Fibroblast of skin of right biceps (primary cell): ENCODE measurements around the gene SLC25A24.
A peak's percentile ranks its signal among the peaks of the same experiment; 100 is the strongest.
"Not testable (repeated sequence)": the region's sequence is repeated elsewhere in the genome, so short reads cannot be mapped to it uniquely, and the experiment has no call there.

ENCODE experiments used
- DNase-seq: peaks from one replicate; pipeline ENCODE4 v3.0.0-alpha.2; 2013

The SLC25A24 gene

DNA sequence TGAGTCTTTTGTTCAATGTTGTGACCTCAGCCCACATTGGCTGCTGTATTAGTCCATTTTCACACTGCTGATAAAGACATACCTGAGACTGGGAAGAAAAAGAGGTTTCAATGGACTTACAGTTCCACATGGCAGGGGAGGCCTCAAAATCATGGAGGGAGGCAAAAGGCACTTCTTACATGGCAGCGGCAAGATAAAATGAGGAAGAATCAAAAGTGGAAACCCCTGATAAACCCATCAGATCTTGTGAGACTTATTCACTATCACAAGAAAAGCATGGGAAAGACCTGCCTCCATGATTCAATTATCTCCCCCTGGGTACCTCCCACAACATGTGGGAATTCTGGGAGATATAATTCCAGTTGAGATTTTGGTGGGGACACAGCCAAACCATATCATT lies 68.9 kb downstream of the SLC25A24 start:
- not testable (repeated sequence) for DNase-seq

DNA sequence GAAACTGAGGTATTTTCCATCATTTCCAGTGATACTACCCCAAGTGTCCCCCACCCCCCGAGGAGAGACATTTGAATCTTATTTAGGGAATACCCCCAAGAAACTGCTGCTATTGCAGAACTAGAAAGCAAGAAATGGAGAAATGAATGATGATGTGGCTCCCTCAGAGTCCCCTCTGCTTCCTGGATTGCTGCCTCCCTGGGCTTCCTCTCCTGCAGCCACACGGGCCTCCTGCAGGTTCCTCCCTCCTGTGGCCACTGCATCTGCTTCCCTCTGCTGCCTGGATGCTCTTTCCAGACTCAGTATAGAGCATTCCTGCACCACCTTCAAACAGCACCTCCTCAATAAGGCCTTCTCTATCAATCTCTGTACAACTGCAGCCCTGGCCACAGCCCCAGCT lies 69.3 kb downstream of the SLC25A24 start:
- DNase-seq, result no peak

DNA sequence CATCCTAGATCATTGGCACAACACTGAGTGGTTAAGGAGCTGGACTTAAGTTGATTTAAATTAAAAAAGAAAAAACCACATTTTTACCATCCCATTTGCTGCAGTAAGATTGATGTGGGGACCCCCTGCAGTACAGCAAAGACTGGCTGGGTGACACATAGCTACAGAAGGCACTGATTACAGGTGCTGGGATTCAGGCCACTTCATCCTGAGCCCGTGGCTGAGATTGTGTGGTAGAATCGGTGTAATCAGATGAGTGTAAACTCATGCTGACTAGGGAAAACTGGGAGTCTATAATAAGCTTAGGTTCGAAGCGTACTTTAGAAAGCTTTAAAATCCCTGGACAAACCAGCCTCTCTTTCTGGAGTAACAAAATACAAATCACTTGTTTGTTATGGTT lies 70.1 kb downstream of the SLC25A24 start:
- DNase-seq, result no peak

DNA sequence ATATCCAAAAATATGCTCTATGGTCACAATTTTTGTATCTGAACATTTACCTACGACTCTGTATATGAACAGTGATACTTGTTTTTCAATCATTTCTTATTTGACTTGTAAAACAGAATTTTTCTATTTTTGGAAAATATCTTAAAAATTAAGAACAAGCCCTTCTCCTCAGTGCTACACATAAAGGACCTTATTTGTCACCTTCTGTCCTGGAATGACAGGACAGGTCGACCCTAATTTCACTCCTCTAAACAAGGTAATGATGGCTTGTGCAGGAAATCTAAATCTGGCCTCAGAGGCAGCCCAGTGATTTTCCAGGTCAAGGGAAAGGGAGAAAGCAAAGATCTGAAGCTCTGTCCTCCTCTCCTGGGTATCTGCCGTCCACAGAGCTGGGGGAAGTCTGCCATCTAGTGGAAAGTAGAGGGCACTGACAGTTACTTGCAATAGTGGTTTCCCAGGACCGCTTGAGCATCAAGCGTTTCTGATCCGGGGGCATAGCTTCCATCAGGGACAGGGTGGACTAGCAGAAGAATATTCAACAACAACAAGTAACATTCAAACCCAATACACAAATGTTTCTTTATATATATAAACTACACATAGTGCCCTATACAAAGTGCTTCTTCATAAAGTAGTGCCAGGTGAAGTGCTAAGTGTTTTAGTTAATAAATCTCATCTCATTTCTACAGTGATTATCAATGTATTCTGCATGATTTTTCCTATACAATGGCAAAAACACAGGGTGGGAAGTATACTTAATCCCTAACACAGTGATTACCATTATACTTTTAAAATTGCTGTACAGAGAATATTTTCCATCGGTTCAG lies 74.6 kb downstream of the SLC25A24 start:
- peak; percentile 72 for DNase-seq

DNA sequence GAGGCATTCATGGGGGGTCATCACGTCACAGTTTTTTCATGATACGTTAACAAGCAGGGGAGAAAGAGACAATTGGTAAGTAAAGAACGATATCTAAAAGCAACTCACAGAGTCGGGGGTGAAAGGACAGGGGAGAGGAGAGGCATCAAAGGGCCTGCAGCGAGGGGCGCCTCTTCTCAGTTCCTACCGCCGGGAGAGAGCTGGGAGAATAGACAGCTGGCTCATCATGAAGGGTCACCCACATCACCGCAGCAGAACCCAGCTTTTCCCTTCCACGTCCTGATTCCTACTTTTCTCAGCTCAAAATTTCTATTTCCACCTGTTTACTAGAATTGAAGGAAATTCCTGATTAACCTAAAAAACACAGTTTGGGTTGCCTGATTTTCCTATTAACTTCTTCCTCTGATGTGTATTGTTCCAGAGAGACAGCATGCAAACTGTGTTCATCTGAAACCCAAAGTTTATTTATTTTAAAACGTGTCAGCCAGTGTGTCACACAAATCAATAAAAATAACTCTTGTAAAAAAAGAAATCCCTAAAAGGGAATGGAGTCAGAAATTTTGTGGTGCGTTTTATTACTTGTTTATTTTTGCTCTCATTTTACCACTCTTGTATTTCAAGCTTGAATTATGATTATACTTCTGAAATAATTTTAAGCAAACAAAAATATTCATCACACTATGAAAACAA lies 75.4 kb downstream of the SLC25A24 start:
- DNase-seq, result no peak

DNA sequence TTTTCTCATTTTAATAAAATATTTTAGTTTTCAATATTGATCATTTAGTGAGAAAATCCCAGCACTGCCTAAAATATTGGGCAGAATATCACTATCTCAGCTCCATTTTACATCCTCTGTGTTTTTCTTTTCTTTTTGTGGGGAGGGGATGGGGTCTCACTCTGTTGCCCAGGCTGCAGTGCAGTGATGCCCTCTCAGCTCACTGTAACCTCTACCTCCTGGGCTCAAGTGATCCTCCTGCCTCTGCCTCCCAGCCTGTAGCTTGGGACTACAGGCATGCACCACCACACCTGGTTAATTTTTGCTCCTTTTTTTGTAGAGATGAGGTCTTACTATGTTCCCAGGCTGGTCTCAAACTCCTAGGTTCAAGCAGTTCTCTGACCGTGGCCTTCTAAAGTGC lies 76.1 kb downstream of the SLC25A24 start:
- DNase-seq, result no peak

DNA sequence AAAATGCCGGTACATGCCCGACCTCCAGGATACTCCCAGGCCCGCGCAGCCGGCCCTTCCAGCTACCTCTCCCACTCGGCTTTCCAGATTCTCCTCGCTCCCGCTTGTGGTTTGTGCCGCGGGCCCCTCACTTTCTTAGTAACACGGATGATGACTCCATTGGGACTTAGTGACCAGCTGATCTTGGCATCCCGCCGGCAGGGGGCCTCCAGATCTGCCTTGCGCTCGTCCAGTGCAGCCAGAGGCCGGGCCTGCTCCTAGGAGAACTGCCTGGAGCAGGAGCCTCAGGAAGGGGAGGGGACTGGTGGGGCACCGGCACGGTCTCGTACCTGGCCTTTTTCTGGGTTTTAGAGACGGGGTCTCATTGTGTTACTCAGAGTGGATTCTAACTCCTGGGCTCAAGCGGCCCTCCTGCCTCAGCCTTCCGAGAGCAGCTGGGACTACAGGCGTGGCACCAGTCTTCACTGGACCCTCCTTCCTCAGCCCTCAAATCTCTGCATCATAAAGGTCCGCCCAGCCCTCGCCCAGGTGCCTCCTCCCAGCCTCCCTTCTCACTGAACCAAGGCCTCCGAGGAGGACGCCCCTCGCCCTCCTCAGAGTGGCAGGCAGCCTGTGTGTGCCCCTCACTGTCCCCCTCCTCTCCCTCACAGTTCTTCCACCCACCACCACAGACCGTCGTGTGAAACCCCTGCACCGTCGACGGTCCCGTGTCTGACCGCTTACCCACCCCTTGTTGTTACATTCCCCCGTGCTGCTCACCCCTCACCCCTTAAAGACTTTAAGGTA lies 78.6 kb downstream of the SLC25A24 start:
- peak; percentile 46 for DNase-seq

DNA sequence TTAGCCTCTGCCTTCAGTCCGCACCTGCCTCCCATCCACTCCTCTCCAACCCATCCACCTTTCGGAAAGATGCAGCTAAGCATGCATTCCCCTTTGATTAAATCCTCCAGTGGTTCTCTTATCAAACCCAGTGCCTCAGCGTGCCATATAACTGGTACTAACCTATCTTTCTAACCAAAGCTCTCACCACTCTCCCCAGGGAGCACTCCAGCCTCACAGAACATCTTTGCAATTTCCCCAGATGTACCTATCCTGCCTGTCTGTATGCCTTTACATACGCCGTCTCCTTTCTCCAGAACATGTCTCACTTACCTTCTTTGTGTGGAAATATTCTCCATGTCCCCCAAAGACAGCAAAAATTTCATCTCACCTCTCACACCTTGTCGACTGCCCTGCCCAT lies 80.0 kb downstream of the SLC25A24 start:
- no peak for DNase-seq

DNA sequence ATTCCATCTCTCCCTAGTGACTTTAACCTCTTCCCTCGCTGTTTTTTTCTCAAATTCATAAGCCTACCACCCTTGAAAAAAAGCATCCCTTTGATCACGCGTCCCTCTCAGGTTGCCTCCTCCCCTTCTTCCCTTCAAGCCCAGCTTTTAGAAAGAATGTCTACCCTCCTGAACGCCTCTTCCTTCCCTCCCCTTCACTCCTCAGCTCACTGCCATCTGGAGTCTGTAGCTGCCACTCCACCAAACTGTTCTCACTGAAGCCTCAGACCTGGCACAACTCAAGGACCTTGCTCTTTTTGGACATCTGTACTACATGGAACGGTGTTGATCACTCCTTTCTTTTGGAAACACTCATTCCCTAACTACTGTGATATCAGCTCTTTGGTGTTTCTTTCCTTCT lies 80.6 kb downstream of the SLC25A24 start:
- no peak for DNase-seq

DNA sequence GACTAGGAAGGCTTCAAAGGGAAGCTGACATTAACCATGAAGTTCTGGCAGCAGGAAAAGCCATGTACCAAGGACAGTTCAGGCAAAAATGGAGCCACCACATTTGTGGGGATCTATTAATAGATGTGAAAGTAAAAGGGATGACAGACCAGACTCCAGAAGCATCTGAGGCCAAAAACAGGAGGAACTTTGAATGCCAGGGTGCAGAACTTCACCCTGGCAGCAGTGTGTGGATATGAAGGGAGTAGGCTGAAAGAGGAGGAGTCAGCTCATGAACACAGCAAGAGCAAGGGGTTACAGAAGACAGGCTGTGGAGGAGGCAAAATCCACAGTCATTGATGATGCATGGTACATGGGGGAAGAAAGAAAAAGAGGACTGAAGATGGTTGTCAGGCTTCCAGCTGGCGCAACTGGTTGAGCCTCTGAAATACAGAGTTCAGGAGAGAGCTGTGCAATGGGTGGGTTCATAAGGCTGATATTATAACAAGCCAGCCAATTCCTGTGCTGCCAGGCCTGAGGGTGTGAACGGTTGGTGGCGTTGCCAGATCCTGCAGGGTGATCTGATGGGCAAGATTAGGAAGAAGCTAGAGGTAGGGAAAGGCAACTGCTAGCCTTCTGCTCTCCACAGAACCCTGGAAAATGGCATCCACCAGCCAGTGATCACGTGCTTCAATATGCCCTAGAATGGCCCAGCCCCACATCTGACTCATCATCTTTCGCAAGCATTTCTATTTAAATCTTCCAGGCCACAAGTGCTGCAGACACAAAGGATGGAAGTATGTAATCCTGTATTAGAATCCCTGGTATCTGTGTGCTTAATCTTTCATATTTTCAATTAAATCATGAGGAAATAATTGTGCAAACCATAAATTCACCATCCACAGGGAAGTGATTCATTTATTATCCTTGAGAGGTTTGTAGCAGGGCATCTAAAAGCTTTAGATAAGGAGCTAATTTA lies 81.9 kb downstream of the SLC25A24 start:
- DNase-seq, result peak; percentile 88

DNA sequence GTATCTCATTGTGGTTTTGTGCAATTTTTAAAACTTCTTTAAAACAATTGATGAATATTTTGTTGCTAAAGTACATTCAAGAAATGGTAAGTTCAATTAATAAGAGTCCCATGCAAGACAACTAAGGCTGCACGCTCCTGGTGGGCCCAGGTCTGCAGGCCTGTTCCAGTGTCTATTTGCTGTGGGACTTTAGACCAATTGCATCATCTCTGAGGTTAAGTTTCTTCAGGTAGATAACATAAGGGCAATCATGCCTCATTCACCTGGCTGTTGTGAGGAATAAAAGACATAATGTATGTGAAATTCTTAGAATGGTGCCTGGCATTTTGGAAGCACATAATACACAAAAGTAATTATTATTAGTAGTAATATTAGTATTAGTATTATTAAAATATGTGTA lies 82.9 kb downstream of the SLC25A24 start:
- no peak for DNase-seq

DNA sequence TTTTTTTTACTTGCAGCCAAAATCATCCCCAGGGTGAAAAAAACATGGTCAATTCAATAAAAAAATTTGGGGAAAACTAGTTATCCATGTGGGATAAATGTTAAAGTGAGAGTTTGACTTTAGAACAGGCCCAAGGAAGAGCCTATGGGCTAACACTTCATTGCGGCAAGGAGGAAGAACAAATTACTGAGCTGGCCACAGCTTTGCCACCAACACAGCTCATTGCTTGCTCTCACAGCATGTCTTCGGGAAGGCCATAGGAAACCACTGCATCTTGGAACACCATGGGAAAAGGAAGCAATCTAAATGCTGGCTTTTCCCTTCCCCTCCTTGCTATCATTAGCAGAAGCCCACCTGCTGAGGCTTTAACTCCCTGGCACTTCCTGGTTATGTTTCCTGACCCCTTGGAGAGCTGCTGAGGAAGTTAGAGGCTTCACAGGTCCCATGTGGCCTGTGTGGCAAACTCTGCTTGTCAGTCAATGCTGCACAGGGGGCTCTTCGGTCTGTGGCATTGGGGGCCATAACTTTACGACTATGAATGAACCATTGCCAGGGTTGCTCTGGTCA lies 86.0 kb downstream of the SLC25A24 start:
- DNase-seq, result no peak

DNA sequence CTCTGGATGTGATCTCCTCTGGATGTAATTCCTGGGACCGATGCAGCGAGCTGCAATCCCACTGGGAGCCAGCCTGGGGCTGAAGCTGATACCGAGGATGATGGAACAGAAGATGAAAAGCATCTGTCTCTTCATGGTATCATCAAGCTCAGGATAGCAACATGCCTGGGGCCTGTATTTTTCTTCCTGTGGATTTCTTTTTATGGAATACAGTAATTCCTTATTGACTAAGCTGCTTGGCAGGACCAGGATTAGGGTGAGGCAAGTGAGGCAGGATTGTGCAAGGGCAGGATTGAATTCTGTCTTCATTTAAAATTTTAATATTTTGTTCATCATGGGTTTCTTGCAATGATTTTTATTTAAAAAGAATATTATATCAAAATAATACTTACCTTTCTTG lies 86.6 kb downstream of the SLC25A24 start:
- no peak for DNase-seq

DNA sequence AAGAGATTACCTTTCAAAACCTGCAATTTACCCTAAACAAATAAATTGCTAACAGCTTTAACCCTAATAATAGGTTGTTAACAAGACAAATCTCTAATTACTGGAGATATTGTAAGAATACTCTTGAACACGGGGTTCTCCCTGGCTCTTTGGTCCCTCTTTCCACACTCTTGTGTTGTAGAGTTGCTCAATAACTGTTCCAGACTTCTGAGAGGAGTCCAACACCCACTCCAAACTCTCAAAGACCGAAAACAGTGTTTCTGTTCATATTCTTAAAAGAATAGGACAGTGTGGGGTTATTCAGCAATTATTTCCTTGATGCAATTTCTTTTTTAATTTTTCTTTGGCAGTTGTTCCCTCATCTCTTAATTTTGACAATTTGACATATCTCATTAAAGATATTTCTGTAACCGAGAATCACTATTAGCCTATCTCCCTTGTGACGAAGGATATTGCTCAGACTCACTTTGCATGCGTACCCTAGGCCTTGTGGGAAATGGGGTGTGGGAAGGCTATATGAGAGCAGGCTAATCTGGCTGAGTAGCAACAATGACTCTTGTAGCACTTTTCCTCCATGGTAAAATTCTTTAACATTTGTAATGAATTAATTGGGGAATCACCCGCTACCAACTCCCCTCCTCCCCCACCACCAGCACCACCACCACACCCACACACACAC lies 90.7 kb downstream of the SLC25A24 start:
- no peak for DNase-seq

DNA sequence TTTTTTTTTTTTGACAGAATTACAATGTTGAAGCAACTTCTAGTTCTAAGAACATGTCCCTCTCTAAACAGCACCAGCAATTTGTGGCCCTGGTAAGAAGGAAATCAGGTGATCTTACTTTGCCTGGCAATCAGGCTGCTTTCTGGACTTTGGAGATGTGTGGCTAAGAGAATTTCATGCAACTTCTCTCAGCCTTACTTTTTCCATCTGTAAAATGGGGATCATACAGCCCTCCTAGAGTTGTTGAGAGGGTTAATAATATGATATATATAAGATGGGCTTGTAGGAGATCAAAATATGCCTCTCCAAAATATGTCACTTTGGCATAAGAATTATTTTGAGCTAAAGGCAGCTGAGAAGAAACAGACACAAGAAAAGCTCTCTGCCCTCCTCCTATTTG lies 92.0 kb downstream of the SLC25A24 start:
- no peak for DNase-seq

DNA sequence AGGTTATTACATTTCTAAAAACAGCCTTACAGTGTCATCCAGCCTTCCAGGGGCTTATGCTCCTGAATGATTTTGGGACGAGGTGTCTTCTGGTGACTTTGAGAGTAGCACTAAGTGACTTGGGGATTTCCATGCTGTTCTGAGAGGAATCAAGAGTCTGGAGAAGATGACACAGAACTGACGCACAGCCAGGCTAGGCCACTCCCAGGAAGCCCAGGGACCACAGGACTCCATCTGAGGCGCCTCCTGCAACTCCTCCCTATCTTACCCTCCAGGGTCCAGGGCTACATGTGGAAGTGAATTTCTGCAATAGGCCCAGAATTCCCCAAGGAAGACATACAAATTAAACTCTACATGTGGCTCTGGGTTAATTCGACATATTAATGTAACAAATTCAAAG lies 92.5 kb downstream of the SLC25A24 start:
- DNase-seq, result peak; percentile 79

DNA sequence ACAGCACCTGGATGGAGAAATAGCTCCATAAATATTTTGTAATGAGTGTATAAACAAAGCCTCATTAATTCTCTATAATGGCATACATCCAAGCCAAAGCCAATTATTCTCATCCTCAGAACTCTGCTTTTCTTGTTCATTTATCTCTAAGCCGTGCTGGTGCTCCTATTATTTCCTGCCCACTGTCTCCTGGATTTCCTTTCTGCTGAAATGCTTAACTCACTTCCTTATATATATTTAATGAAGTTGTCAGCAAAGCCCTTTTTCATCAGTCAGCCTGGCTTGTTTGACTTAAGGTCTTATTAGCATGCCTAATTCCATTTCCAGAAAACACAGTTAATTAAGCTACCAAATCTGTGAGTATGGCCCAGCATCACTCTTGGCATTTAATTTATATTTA lies 93.4 kb downstream of the SLC25A24 start:
- no peak for DNase-seq

DNA sequence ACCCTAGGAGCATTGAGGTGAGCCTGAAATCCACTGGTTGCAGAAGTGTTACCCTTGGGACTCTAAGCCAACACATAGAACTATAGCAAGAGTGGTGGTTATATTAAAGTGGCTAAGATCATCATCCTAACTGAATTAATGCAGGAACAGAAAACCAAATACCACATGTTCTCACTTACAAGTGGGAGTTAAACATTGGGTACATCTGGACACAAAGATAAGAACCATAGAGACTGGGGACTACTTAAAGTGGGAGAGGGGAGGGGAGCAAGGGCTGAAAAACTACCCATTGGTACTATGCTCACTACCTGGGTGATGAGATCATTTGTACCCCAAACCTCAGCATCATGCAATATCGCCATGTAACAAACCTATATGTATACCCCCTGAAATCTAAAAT lies 100.0 kb downstream of the SLC25A24 start:
- DNase-seq, result no peak

DNA sequence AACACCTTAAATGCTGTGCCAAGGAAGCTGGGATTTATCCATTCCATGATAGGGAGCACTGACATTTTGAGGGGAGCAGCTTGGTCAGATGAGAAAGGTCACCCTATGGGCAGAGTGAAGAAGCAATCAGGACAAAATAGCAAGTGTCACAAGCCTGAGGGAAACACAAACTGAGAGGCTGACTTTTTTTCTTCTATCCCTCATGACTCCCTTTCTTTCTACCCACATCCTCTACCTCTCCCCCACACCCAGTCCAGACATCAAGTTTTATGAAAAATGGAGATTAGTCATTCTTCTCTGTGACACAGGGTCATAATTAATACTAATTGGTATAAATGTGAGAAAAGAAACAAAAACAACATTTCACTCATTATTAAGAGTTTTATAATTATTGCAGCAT lies 103.1 kb downstream of the SLC25A24 start:
- DNase-seq, result no peak

DNA sequence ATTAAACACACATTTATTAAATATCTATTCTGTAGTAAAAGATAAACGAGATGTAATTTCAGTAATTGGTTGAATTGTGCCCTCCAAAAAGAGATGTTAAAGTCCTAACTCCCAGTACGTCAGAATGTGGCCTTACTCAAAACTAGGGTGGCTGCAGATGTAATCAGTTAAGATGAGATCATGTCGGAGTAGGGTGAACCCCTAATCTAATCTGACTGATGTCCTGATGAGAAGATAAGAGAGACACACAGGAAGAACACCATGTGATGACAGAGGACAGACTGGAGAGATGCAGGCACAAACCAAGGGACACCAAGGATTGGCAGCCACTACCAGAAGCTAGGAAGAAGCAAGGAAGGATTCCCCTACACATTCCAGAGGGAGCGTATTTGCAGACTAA lies 104.1 kb downstream of the SLC25A24 start:
- DNase-seq, result no peak

DNA sequence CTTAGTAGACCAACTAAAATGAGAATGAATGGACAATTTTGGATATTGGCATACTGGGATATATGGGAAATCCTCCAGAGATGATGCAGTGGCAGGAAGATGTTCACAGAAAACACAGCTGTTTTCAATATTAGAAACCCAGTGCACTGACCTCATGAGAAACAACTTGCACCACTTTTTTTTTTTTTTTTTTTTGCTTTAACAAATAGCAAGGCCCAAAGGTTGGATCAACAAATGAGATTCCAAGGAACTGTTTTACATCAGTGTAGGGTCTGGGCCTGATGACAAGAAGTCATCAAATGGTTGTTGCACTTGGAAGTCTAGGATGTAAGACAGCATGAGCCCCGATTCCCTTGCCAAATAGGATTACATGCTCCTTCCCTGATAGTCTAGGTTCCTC lies 110.7 kb downstream of the SLC25A24 start:
- peak; percentile 7 for DNase-seq

DNA sequence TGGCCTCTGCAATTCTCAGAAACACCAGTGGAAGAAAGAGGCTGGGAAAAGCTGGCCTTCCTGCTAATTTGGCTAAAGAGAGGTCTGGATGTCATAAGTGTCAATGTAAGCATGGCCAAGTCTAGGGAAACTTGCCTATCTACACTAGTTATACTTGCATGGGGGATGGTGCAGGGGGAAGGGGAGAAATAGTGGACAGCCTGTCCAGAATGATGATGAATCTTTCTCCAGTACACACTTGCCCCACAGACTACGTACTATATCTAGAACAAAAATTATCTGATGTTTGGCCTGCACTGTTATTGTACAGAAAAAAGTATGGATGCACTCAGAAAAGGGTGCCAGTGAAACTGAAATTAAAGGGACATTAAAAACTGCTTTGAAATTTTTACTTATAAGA lies 114.5 kb downstream of the SLC25A24 start:
- DNase-seq, result no peak
